Endothelial cell of umbilical vein (primary cell): ENCODE results near the gene SLC38A11.

ENCODE experiments used
- EZH2 ChIP-seq: IDR thresholded peaks from 2 replicates; pipeline ENCODE4 v1.6.1; 2012; ENCODE audit warnings: borderline replicate concordance, low read depth, mild to moderate bottlenecking, moderate library complexity, low read length, inconsistent platforms; ENCODE audit not compliant: severe bottlenecking
- FOS ChIP-seq: IDR thresholded peaks from 2 replicates; pipeline ENCODE4 v1.6.1; 2011; ENCODE audit warnings: mild to moderate bottlenecking, low read length, moderate library complexity, borderline replicate concordance; ENCODE audit not compliant: insufficient read depth
- JUN ChIP-seq: IDR thresholded peaks from 2 replicates; pipeline ENCODE4 v1.6.1; 2011; ENCODE audit warnings: borderline replicate concordance, low read depth; ENCODE audit not compliant: insufficient read length, insufficient read depth
- MAX ChIP-seq: IDR thresholded peaks from 2 replicates; pipeline ENCODE4 v1.6.1; 2011; ENCODE audit not compliant: insufficient read depth, insufficient read length
- MYC ChIP-seq: IDR thresholded peaks from one replicate; pipeline ENCODE4 v1.6.1; 2011; ENCODE audit warnings: mild to moderate bottlenecking, low read depth, low read length
- POLR2A ChIP-seq: IDR thresholded peaks from 2 replicates; pipeline ENCODE4 v1.6.1; 2012; ENCODE audit warnings: low read depth, mild to moderate bottlenecking, control low read depth, low read length
- POLR2AphosphoS5 ChIP-seq: IDR thresholded peaks from 2 replicates; pipeline ENCODE4 v1.6.1; 2012; ENCODE audit warnings: low read depth, mild to moderate bottlenecking, control low read depth, low read length, moderate library complexity; ENCODE audit not compliant: insufficient read depth
- TF ChIP-seq, protein P1 (sequence below), 2 donors: IDR thresholded peaks; 1 replicate in 1 of 2; 2 replicates in 1 of 2; pipeline ENCODE4 v1.5.1; 2011; ENCODE audit warnings: low read length in 2 of 2, mild to moderate bottlenecking in 2 of 2, moderate library complexity in 2 of 2, control low read depth in 1 of 2, inconsistent platforms in 1 of 2, low read depth in 1 of 2; ENCODE audit not compliant: insufficient read depth in 1 of 2; ENCODE audit errors: extremely low read depth in 1 of 2

DNA sequence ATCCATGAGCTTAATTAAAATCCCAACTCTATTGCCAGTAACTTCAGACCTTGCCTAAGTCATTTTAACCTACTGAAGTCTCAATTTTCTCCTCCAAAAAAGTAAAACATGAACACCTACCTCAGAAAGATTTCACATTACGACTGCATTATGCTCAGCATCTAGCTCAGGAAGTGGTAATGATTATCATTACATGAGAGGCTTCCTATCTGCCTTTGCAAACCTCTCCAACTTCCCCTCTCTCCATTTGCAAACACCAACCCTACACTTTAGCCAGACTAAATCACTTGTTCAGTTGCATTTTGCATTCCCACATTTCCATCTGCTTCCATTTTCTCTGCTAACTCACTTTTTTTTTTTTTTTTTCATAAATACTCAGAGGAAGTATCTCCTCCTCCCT, 6.8 kb downstream of the SLC38A11 start:
- TF ChIP-seq, protein P1, sequence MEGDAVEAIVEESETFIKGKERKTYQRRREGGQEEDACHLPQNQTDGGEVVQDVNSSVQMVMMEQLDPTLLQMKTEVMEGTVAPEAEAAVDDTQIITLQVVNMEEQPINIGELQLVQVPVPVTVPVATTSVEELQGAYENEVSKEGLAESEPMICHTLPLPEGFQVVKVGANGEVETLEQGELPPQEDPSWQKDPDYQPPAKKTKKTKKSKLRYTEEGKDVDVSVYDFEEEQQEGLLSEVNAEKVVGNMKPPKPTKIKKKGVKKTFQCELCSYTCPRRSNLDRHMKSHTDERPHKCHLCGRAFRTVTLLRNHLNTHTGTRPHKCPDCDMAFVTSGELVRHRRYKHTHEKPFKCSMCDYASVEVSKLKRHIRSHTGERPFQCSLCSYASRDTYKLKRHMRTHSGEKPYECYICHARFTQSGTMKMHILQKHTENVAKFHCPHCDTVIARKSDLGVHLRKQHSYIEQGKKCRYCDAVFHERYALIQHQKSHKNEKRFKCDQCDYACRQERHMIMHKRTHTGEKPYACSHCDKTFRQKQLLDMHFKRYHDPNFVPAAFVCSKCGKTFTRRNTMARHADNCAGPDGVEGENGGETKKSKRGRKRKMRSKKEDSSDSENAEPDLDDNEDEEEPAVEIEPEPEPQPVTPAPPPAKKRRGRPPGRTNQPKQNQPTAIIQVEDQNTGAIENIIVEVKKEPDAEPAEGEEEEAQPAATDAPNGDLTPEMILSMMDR (IDR thresholded peaks at IDR 0.05; ENCODE audit: extremely low read depth in 1 of 2, insufficient read depth in 1 of 2, low read depth in 1 of 2, low read length in 2 of 2): no peak
- TF ChIP-seq POLR2A (no peak), EZH2 (no peak), POLR2AphosphoS5 (no peak), MAX (no peak), JUN (no peak), FOS (no peak), MYC (no peak)
